MM.1S (cell line): ENCODE measurements around the gene DNALI1.

Source experiments
- EZH2phosphoT487 ChIP-seq: fragments of 300-600 bp; sonication (generic); IDR thresholded peaks from 2 replicates; pipeline ENCODE4 v1.6.1; 2018; ENCODE audit warnings: antibody characterized with exemption, low read length
- TF ChIP-seq, protein P1 (sequence below): fragments of 300-600 bp; sonication (generic); IDR thresholded peaks from 2 replicates; pipeline ENCODE4 v1.5.1; 2016; ENCODE audit warnings: antibody characterized with exemption, low read length, mixed read lengths

DNA sequence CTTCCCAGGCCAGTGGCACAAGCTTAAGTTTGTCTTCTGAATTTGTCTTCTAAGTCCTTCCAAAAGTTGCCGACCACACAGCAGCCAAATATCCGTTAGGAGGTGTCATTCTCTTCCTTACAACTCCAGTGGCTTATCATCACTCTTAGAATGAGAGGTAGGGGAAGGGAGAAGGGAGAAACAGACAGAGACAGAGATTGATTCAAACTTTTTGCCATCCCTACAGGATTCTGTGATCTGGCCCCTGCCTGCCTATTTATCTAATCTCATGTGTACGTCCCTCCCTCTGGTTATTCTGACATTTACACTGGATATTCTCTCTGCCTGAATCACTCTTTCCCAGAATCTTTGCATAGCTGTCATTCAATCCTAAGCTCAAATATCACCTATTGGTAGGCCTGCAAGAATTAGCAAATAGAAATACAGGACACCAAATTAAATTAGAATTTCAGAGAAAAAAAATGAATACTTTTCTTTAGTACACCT is 39.5 kb downstream of the DNALI1 start:
- TF ChIP-seq, protein P1, sequence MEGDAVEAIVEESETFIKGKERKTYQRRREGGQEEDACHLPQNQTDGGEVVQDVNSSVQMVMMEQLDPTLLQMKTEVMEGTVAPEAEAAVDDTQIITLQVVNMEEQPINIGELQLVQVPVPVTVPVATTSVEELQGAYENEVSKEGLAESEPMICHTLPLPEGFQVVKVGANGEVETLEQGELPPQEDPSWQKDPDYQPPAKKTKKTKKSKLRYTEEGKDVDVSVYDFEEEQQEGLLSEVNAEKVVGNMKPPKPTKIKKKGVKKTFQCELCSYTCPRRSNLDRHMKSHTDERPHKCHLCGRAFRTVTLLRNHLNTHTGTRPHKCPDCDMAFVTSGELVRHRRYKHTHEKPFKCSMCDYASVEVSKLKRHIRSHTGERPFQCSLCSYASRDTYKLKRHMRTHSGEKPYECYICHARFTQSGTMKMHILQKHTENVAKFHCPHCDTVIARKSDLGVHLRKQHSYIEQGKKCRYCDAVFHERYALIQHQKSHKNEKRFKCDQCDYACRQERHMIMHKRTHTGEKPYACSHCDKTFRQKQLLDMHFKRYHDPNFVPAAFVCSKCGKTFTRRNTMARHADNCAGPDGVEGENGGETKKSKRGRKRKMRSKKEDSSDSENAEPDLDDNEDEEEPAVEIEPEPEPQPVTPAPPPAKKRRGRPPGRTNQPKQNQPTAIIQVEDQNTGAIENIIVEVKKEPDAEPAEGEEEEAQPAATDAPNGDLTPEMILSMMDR: no peak
- no peak for TF ChIP-seq EZH2phosphoT487
